H1 (cell line): Measurements from ENCODE around the gene NKAIN2. TPM values are rescaled to one million over a fixed set of nuclear protein-coding genes. Genes with fewer than 3 reads are reported as not detected.

Experiments
- CTCF ChIA-PET: fragments of 300-600 bp; sonication (Branson Sonifier 250); formaldehyde crosslinking; loops from one replicate; lab custom pipeline; 2021; ENCODE audit not compliant: partially characterized antibody; lab: Charles Lee
- POLR2A ChIA-PET: fragments of 300-600 bp; sonication (Branson Sonifier 250); formaldehyde crosslinking; loops from one replicate; lab custom pipeline; 2021; ENCODE audit warnings: inconsistent platforms; ENCODE audit not compliant: partially characterized antibody; lab: Charles Lee
- DNase-seq, 2 experiments: peaks; one replicate each; pipeline versions ENCODE4 v3.0.0 to v3.0.0-alpha.2; 2010 to 2022; ENCODE audit warnings: low spot score in 2 of 2, low read depth in 1 of 2, mixed read lengths in 1 of 2
- FAIRE-seq: peaks from 2 replicates; lab custom pipeline; 2011; peaks lifted over from hg19 to GRCh38; lab: Jason Lieb, UNC
- H2AFZ ChIP-seq: 2 replicates; pipeline ENCODE4 v1.8.1; 2012; ENCODE audit warnings: low read length, inconsistent platforms
- H2AK5ac ChIP-seq: 2 replicates; pipeline ENCODE4 v1.6.1; 2013; ENCODE audit warnings: low read depth, low read length
- H2BK120ac ChIP-seq: replicated peaks from 2 replicates; pipeline ENCODE3; 2013; ENCODE audit warnings: low read depth, low read length, inconsistent platforms
- H2BK12ac ChIP-seq: 2 replicates; pipeline ENCODE4 v1.6.1; 2013; ENCODE audit warnings: low read depth, low read length
- H2BK15ac ChIP-seq: 2 replicates; pipeline ENCODE4 v1.6.1; 2013; ENCODE audit warnings: low read length
- H2BK20ac ChIP-seq: 2 replicates; pipeline ENCODE4 v1.6.1; 2013; ENCODE audit warnings: low read length
- H2BK5ac ChIP-seq: 2 replicates; pipeline ENCODE4 v1.6.1; 2013; ENCODE audit warnings: low read depth, low read length
- H3K14ac ChIP-seq: 2 replicates; pipeline ENCODE4 v1.6.1; 2013; ENCODE audit warnings: inconsistent platforms; ENCODE audit not compliant: insufficient read length
- H3K18ac ChIP-seq: 2 replicates; pipeline ENCODE4 v1.6.1; 2013; ENCODE audit warnings: low read length; ENCODE audit errors: extremely low read depth
- H3K23ac ChIP-seq: 2 replicates; pipeline ENCODE4 v1.6.1; 2013; ENCODE audit warnings: inconsistent platforms; ENCODE audit not compliant: insufficient read length
- H3K23me2 ChIP-seq: 2 replicates; pipeline ENCODE4 v1.6.1; 2013; ENCODE audit warnings: low read depth, low read length
- H3K27ac ChIP-seq: 2 replicates; pipeline ENCODE4 v1.6.1; 2011; ENCODE audit warnings: low read depth, low read length, inconsistent platforms
- H3K27me3 ChIP-seq, 4 experiments: replicated peaks in 1 of 4; 1 replicate in 1 of 4; 2 replicates in 3 of 4; pipeline versions ENCODE4 v1.6.1 to v1.8.1; 2011 to 2013; ENCODE audit warnings: low read length in 3 of 4, mild to moderate bottlenecking in 3 of 4, inconsistent platforms in 2 of 4, mixed read lengths in 2 of 4, moderate library complexity in 1 of 4; ENCODE audit not compliant: control insufficient read depth in 3 of 4, insufficient read depth in 3 of 4; ENCODE audit errors: extremely low read depth in 1 of 4
- H3K36me3 ChIP-seq, 4 experiments: 2 replicates each; pipeline versions ENCODE4 v1.6.1 to v1.8.1; 2011 to 2013; ENCODE audit warnings: mild to moderate bottlenecking in 4 of 4, low read length in 3 of 4, moderate library complexity in 2 of 4, control low read depth in 1 of 4, inconsistent platforms in 1 of 4; ENCODE audit not compliant: insufficient read depth in 4 of 4, control insufficient read depth in 2 of 4
- H3K4ac ChIP-seq: replicated peaks from 2 replicates; pipeline ENCODE3; 2013; ENCODE audit warnings: low read length, low read depth, mixed read lengths, inconsistent platforms; ENCODE audit not compliant: insufficient read length
- H3K4me1 ChIP-seq, 4 experiments: replicated peaks in 1 of 4; 1 replicate in 1 of 4; 2 replicates in 3 of 4; pipeline versions ENCODE4 v1.6.1 to v1.8.1; 2011 to 2013; ENCODE audit warnings: low read length in 3 of 4, inconsistent platforms in 2 of 4, mixed read lengths in 1 of 4; ENCODE audit not compliant: insufficient read depth in 4 of 4, control insufficient read depth in 3 of 4
- H3K4me2 ChIP-seq, 2 experiments: 2 replicates each; pipeline versions ENCODE4 v1.6.1 to v1.8.1; 2011 to 2013; ENCODE audit warnings: low read depth in 2 of 2, low read length in 2 of 2, control low read depth in 1 of 2, inconsistent platforms in 1 of 2, mild to moderate bottlenecking in 1 of 2; ENCODE audit not compliant: insufficient read depth in 1 of 2
- H3K4me3 ChIP-seq, 4 experiments: fragments of 200-600, 300-600 bp in 1 of 4; sonication (generic), shearing (Covaris generic), sonication (Bioruptor Twin) in 1 of 4; 2 replicates each; pipeline versions ENCODE4 v1.5.1 to v1.8.1; 2011 to 2016; ENCODE audit warnings: low read length in 4 of 4, low read depth in 3 of 4, control low read depth in 2 of 4, inconsistent platforms in 2 of 4, mild to moderate bottlenecking in 2 of 4, mixed read lengths in 1 of 4, moderate library complexity in 1 of 4; ENCODE audit not compliant: insufficient read depth in 2 of 4; ENCODE audit errors: extremely low read depth in 1 of 4
- H3K56ac ChIP-seq: replicated peaks from 2 replicates; pipeline ENCODE3; 2013; ENCODE audit warnings: low read depth, mild to moderate bottlenecking, mixed read lengths, low read length, inconsistent platforms; ENCODE audit not compliant: insufficient read length
- H3K79me1 ChIP-seq: 2 replicates; pipeline ENCODE4 v1.6.1; 2013; ENCODE audit warnings: low read depth, low read length, control low read depth
- H3K79me2 ChIP-seq, 2 experiments: 2 replicates each; pipeline versions ENCODE4 v1.6.1 to v1.8.1; 2012 to 2013; ENCODE audit warnings: low read length in 2 of 2, mild to moderate bottlenecking in 2 of 2, inconsistent platforms in 1 of 2; ENCODE audit not compliant: insufficient read depth in 2 of 2, control insufficient read depth in 1 of 2
- H3K9ac ChIP-seq, 4 experiments: replicated peaks in 1 of 4; 1 replicate in 1 of 4; 2 replicates in 3 of 4; pipeline versions ENCODE4 v1.6.1 to v1.8.1; 2011 to 2013; ENCODE audit warnings: low read depth in 3 of 4, low read length in 3 of 4, control low read depth in 2 of 4, mild to moderate bottlenecking in 2 of 4, moderate library complexity in 2 of 4, inconsistent platforms in 1 of 4; ENCODE audit errors: extremely low read depth in 1 of 4
- H3K9me3 ChIP-seq, 2 experiments: 2 replicates each; pipeline versions ENCODE4 v1.6.1 to v1.8.1; 2012 to 2013; ENCODE audit warnings: mild to moderate bottlenecking in 2 of 2, moderate library complexity in 2 of 2, control low read depth in 1 of 2, inconsistent platforms in 1 of 2, low read depth in 1 of 2, low read length in 1 of 2, mixed read lengths in 1 of 2; ENCODE audit not compliant: insufficient read depth in 2 of 2
- H4K20me1 ChIP-seq, 2 experiments: replicated peaks in 1 of 2; 2 replicates each; pipeline versions ENCODE3 to v1.8.1; 2011 to 2013; ENCODE audit warnings: inconsistent platforms in 2 of 2, low read length in 2 of 2, mild to moderate bottlenecking in 1 of 2; ENCODE audit not compliant: insufficient read depth in 2 of 2, control insufficient read depth in 1 of 2
- H4K5ac ChIP-seq: 2 replicates; pipeline ENCODE4 v1.6.1; 2013; ENCODE audit warnings: low read length, low read depth, mixed read lengths, inconsistent platforms; ENCODE audit not compliant: insufficient read length
- H4K8ac ChIP-seq: 2 replicates; pipeline ENCODE4 v1.8.0; 2013; ENCODE audit warnings: mild to moderate bottlenecking, moderate library complexity, low read length, inconsistent platforms; ENCODE audit not compliant: insufficient read depth; ENCODE audit errors: extremely low read depth
- H4K91ac ChIP-seq: replicated peaks from 2 replicates; pipeline ENCODE3; 2013; ENCODE audit warnings: low read length, mixed read lengths, inconsistent platforms; ENCODE audit not compliant: insufficient read length
- BACH1 ChIP-seq: IDR thresholded peaks from 2 replicates; pipeline ENCODE4 v1.6.1; 2012; ENCODE audit warnings: low read length, improper control_type of control experiment
- BCL11A ChIP-seq, 2 experiments: IDR thresholded peaks; one replicate each; pipeline ENCODE4 v1.6.1; 2011; ENCODE audit warnings: low read depth in 2 of 2, low read length in 2 of 2, mild to moderate bottlenecking in 2 of 2
- CHD1 ChIP-seq: IDR thresholded peaks from 2 replicates; pipeline ENCODE4 v1.6.1; 2012; ENCODE audit warnings: low read depth, low read length, improper control_type of control experiment
- EZH2 ChIP-seq: fragments of 200-600 bp; sonication (generic); IDR thresholded peaks from 2 replicates; pipeline ENCODE4 v1.7.1; 2012; ENCODE audit warnings: low read depth, mild to moderate bottlenecking, moderate library complexity, low read length, inconsistent platforms; ENCODE audit not compliant: severe bottlenecking
- FOSL1 ChIP-seq: IDR thresholded peaks from 2 replicates; pipeline ENCODE4 v1.6.1; 2011; ENCODE audit warnings: mild to moderate bottlenecking, low read depth, low read length, moderate library complexity; ENCODE audit not compliant: insufficient read depth
- GABPA ChIP-seq: IDR thresholded peaks from 2 replicates; pipeline ENCODE4 v1.6.1; 2011; ENCODE audit warnings: mild to moderate bottlenecking, low read length, moderate library complexity, borderline replicate concordance; ENCODE audit not compliant: insufficient read depth
- KDM1A ChIP-seq: fragments of 200-600, 300-600 bp; sonication (generic); IDR thresholded peaks from 2 replicates; pipeline ENCODE4 v1.7.1; 2016; ENCODE audit warnings: mild to moderate bottlenecking, low read length, borderline replicate concordance
- POLR2A ChIP-seq, 2 experiments: IDR thresholded peaks; 1 replicate in 1 of 2; 2 replicates in 1 of 2; pipeline ENCODE4 v1.6.1; 2011; ENCODE audit warnings: low read depth in 2 of 2, low read length in 2 of 2, mild to moderate bottlenecking in 2 of 2; ENCODE audit errors: control extremely low read depth in 1 of 2
- POU5F1 ChIP-seq: IDR thresholded peaks from 2 replicates; pipeline ENCODE4 v1.6.1; 2011; ENCODE audit warnings: low read depth, mild to moderate bottlenecking, low read length, moderate library complexity
- RAD21 ChIP-seq, 2 experiments: IDR thresholded peaks in 1 of 2; conservative IDR thresholded peaks in 1 of 2; 2 replicates each; pipeline ENCODE4 v1.6.1; 2011; ENCODE audit warnings: low read depth in 2 of 2, low read length in 2 of 2, improper control_type of control experiment in 1 of 2, inconsistent platforms in 1 of 2, mild to moderate bottlenecking in 1 of 2, moderate library complexity in 1 of 2
- RNF2 ChIP-seq: fragments of 200-900, 300-1000 bp; sonication (generic); IDR thresholded peaks from 2 replicates; pipeline ENCODE4 v1.7.1; 2016; ENCODE audit warnings: borderline replicate concordance, low read depth, mild to moderate bottlenecking, antibody characterized with exemption, low read length; ENCODE audit not compliant: poor library complexity, severe bottlenecking; ENCODE audit errors: missing control alignments
- SIN3A ChIP-seq, 2 experiments: IDR thresholded peaks in 1 of 2; conservative IDR thresholded peaks in 1 of 2; 2 replicates each; pipeline ENCODE4 v1.6.1; 2011 to 2012; ENCODE audit warnings: low read length in 2 of 2, improper control_type of control experiment in 1 of 2, low read depth in 1 of 2, mild to moderate bottlenecking in 1 of 2
- SUZ12 ChIP-seq: fragments of 200-600 bp; sonication (generic); IDR thresholded peaks from 2 replicates; pipeline ENCODE4 v1.6.1; 2012; ENCODE audit warnings: mild to moderate bottlenecking, inconsistent platforms, low read length, moderate library complexity, mixed read lengths
- TEAD4 ChIP-seq: IDR thresholded peaks from 2 replicates; pipeline ENCODE4 v1.6.1; 2012; ENCODE audit warnings: low read depth, low read length, inconsistent platforms, mixed read lengths
- WGBS, 2 experiments: shearing (Covaris generic) in 1 of 2; methylation state at CpG; one replicate each; pipeline versions ENCODE4 v1.1.6 to v1.1.7; 2013 to 2015; ENCODE audit warnings: low lambda C conversion rate in 2 of 2, mixed read lengths in 2 of 2, inconsistent platforms in 1 of 2, low coverage in 1 of 2, missing lambda C conversion rate in 1 of 2; ENCODE audit not compliant: insufficient replicate concordance in 2 of 2, insufficient coverage in 1 of 2, insufficient read length in 1 of 2; ENCODE audit errors: extremely low coverage in 1 of 2, missing lambda C conversion rate in 1 of 2; 5-methylcytosine and 5-hydroxymethylcytosine counted together
- polyA plus RNA-seq, 7 experiments: library from polyadenylated mRNA; depleted of rRNA in 3 of 7; stranded (reverse) in 5 of 7; unstranded in 2 of 7; fragments of >200 nt in 5 of 7; fragments of 200-250 nt in 2 of 7; gene quantifications; 1 replicate in 5 of 7; 2 replicates in 1 of 7; 4 replicates in 1 of 7; pipeline versions ENCODE4 v1.2.1 to v1.2.3, GENCODE V29; 2011 to 2013; ENCODE audit warnings: missing spikeins in 2 of 7, mixed read lengths in 2 of 7
- total RNA-seq: library from RNA; stranded (reverse); fragmentation: NEBNext Ultra II Directional; extraction: Animal tissue kit (Norgen Biotek cat#: 25700); gene quantifications from 2 replicates; pipeline ENCODE4 v1.2.1, GENCODE V29; 2021

Gene NKAIN2
- total and polyA plus RNA-seq, 2 of the 8 experiments (the other 6 are each of a cell fraction or from before 2014, with no cell fraction given) = 0.20 to 0.34 TPM

GRCh38 chr6:123812621-123813020 lies 9.0 kb downstream of the NKAIN2 start:
- H3K4me2 ChIP-seq = no peak overlapping the region
- H2BK5ac ChIP-seq = no peak overlapping the region
- H2AFZ ChIP-seq = no peak overlapping the region
- TF ChIP-seq RNF2 = no peak
- no peak for TF ChIP-seq FOSL1
- no peak for TF ChIP-seq GABPA
- TF ChIP-seq RAD21 (IDR thresholded peaks at IDR 0.05 in 1 of 2, conservative IDR thresholded peaks at IDR 0.05 in 1 of 2; ENCODE audit: low read depth in 2 of 2, low read length in 2 of 2) = no peak
- no peak for TF ChIP-seq SIN3A (conservative IDR thresholded peaks at IDR 0.05 in 1 of 2, IDR thresholded peaks at IDR 0.05 in 1 of 2; ENCODE audit: low read depth in 1 of 2, low read length in 2 of 2)
- no peak for TF ChIP-seq TEAD4
- no peak for TF ChIP-seq POLR2A (IDR thresholded peaks at IDR 0.05; ENCODE audit: control extremely low read depth in 1 of 2, low read depth in 2 of 2, low read length in 2 of 2)
- no peak for TF ChIP-seq BACH1
- no peak for TF ChIP-seq BCL11A (IDR thresholded peaks at IDR 0.05; ENCODE audit: low read depth in 2 of 2, low read length in 2 of 2)
- no peak for TF ChIP-seq KDM1A
- no peak for TF ChIP-seq CHD1
- no peak for TF ChIP-seq EZH2
- no peak for TF ChIP-seq POU5F1
- TF ChIP-seq SUZ12 = no peak

More at GRCh38 chr6:123812621-123813020, 9.0 kb downstream of the NKAIN2 start:
- H3K36me3 ChIP-seq = no peaks in the 10 kb centered on the region
- H4K8ac ChIP-seq = no peak overlapping the region
- no peak overlapping the region for H3K23ac ChIP-seq
- H3K56ac ChIP-seq = no peak overlapping the region
- no peak overlapping the region for H3K18ac ChIP-seq
- H3K4me1 ChIP-seq = no peaks in the 10 kb centered on the region
- H2AK5ac ChIP-seq = no peak overlapping the region
- H3K14ac ChIP-seq = no peak overlapping the region
- H3K23me2 ChIP-seq = peaks cover 3% of the 10 kb centered on the region; the same call in 1 of the 2 replicates
- H3K79me1 ChIP-seq = no peaks in the 10 kb centered on the region
- H3K27me3 ChIP-seq = no peaks in the 10 kb centered on the region
- H3K4me3 ChIP-seq = no peak overlapping the region
- DNase-seq = no peak
- H2BK12ac ChIP-seq = no peak overlapping the region
- no peak overlapping the region for H4K5ac ChIP-seq
- no peak overlapping the region for H3K4ac ChIP-seq
- H3K9me3 ChIP-seq = no peaks in the 10 kb centered on the region
- H3K27ac ChIP-seq = no peak overlapping the region
- H2BK20ac ChIP-seq = no peak overlapping the region
- no peaks in the 10 kb centered on the region for H3K79me2 ChIP-seq
- CTCF ChIA-PET = interaction anchor here (1.0 to 1.5 kb wide), 2 partner anchors 10 to 114 kb away, joined by 3 to 5 read pairs; no protein-coding TSS in a partner anchor
- no peak for FAIRE-seq
- no peak overlapping the region for H4K91ac ChIP-seq
- no peak overlapping the region for H3K9ac ChIP-seq
- POLR2A ChIA-PET = no interaction called here
- no peak overlapping the region for H2BK120ac ChIP-seq
- 87% methylated on average over 2 of the region's 2 CpGs; no CpG with 5 or more reads in 1 of the 2 experiments for WGBS, 2 experiments
- H2BK15ac ChIP-seq = no peak overlapping the region
- H4K20me1 ChIP-seq = no peaks in the 10 kb centered on the region
